WERI-Rb-1 (cell line): ENCODE results near the gene ZNF783.
"Not testable (repeated sequence)": the region's sequence is repeated elsewhere in the genome, so short reads cannot be mapped to it uniquely, and the experiment has no call there.

Experiments used
- DNase-seq: peaks from one replicate; pipeline ENCODE4 v3.0.0-alpha.2; 2020
- H3K27ac ChIP-seq: fragments of 250-450 bp; sonication (Bioruptor Pico); 2 replicates; pipeline ENCODE4 v1.5.1; 2020; ENCODE audit warnings: mild to moderate bottlenecking, moderate library complexity
- H3K27me3 ChIP-seq: fragments of 250-450 bp; sonication (Bioruptor Pico); 2 replicates; pipeline ENCODE4 v1.5.1; 2021; ENCODE audit warnings: mild to moderate bottlenecking, low read depth, moderate library complexity; ENCODE audit not compliant: insufficient read depth, severe bottlenecking
- H3K36me3 ChIP-seq: fragments of 250-450 bp; sonication (Bioruptor Pico); 2 replicates; pipeline ENCODE4 v1.5.1; 2020; ENCODE audit warnings: mild to moderate bottlenecking, moderate library complexity
- H3K4me3 ChIP-seq: 2 replicates; pipeline ENCODE4 v1.5.1; 2011; ENCODE audit warnings: low read depth, mild to moderate bottlenecking, control low read depth, low read length
- H3K9me3 ChIP-seq: fragments of 250-450 bp; sonication (Bioruptor Pico); 2 replicates; pipeline ENCODE4 v1.5.1; 2021; ENCODE audit warnings: mild to moderate bottlenecking, moderate library complexity; ENCODE audit not compliant: severe bottlenecking
- CTCF ChIP-seq: IDR thresholded peaks from 2 replicates; pipeline ENCODE4 v1.5.1; 2011; ENCODE audit warnings: low read depth, mild to moderate bottlenecking, control low read depth, inconsistent platforms, low read length

The ZNF783 gene

GRCh38 chr7:149226840-149227494 lies 35.0 kb upstream of the ZNF783 start:
- no peak for TF ChIP-seq CTCF
- H3K27ac ChIP-seq = no peak overlapping the region
- peaks cover 21% of the 10 kb centered on the region for H3K36me3 ChIP-seq
- no peak overlapping the region for H3K4me3 ChIP-seq
- no peaks in the 10 kb centered on the region for H3K9me3 ChIP-seq
- no peaks in the 10 kb centered on the region for H3K27me3 ChIP-seq
- DNase-seq = no peak

GRCh38 chr7:149228831-149229471 lies 33.0 kb upstream of the ZNF783 start:
- no peak overlapping the region for H3K4me3 ChIP-seq
- no peak for DNase-seq
- peaks cover 16% of the 10 kb centered on the region for H3K36me3 ChIP-seq
- no peak overlapping the region for H3K27ac ChIP-seq
- no peak for TF ChIP-seq CTCF
- no peaks in the 10 kb centered on the region for H3K9me3 ChIP-seq
- no peaks in the 10 kb centered on the region for H3K27me3 ChIP-seq

GRCh38 chr7:149229526-149229925 lies 32.5 kb upstream of the ZNF783 start:
- no peak for TF ChIP-seq CTCF
- Histone ChIP-seq H3K27ac (no peak overlapping the region), H3K27me3 (no peaks in the 10 kb centered on the region), H3K4me3 (no peak overlapping the region), H3K36me3 (peaks cover 13% of the 10 kb centered on the region), H3K9me3 (no peaks in the 10 kb centered on the region)
- DNase-seq = no peak

- Histone ChIP-seq H3K9me3 (no peaks in the 10 kb centered on the region), H3K4me3 (no peak overlapping the region), H3K27me3 (no peaks in the 10 kb centered on the region), H3K36me3 (no peaks in the 10 kb centered on the region), H3K27ac (no peak overlapping the region)
- DNase-seq = no peak
- TF ChIP-seq CTCF = no peak
Measured at GRCh38 chr7:149232362-149232761, 29.6 kb upstream of the ZNF783 start.

GRCh38 chr7:149233655-149234204 lies 28.3 kb upstream of the ZNF783 start:
- H3K27ac ChIP-seq, DNase-seq, H3K27me3 ChIP-seq: not testable (repeated sequence)

GRCh38 chr7:149237502-149237901 lies 24.5 kb upstream of the ZNF783 start:
- Histone ChIP-seq H3K36me3 (peaks cover 3% of the 10 kb centered on the region; the same call in 1 of the 2 replicates), H3K27me3 (no peaks in the 10 kb centered on the region), H3K27ac (no peak overlapping the region), H3K4me3 (no peak overlapping the region), H3K9me3 (no peaks in the 10 kb centered on the region)
- no peak for DNase-seq
- TF ChIP-seq CTCF = no peak

More at GRCh38 chr7:149233655-149234204, 28.3 kb upstream of the ZNF783 start:
- H3K9me3 ChIP-seq, H3K36me3 ChIP-seq, H3K4me3 ChIP-seq: not testable (repeated sequence)
